CD14-positive monocyte (primary cell): ENCODE results near the gene ATOSA. TPM values are rescaled to one million over a fixed set of nuclear protein-coding genes. Genes with fewer than 3 reads are reported as not detected.
A peak's percentile ranks its signal among the peaks of the same experiment; 100 is the strongest.

Source experiments
- DNase-seq, 3 donors: peaks; one replicate each; pipeline ENCODE4 v3.0.0-alpha.2; 2011 to 2022
- H2AFZ ChIP-seq: 2 replicates; pipeline ENCODE4 v1.6.0; 2012; ENCODE audit warnings: mild to moderate bottlenecking, low read depth, low read length, inconsistent platforms; ENCODE audit not compliant: insufficient read depth, poor library complexity, severe bottlenecking
- H3K27ac ChIP-seq, 2 donors: 1 replicate in 1 of 2; 2 replicates in 1 of 2; pipeline ENCODE4 v1.5.1; 2012 to 2013; ENCODE audit warnings: low read length in 2 of 2, control low read depth in 1 of 2, inconsistent platforms in 1 of 2, low read depth in 1 of 2, mild to moderate bottlenecking in 1 of 2
- H3K27me3 ChIP-seq, 2 donors: one replicate each; pipeline versions ENCODE4 v1.6.0 to v1.6.1; 2011 to 2013; ENCODE audit warnings: low read length in 2 of 2; ENCODE audit not compliant: control insufficient read depth in 2 of 2, insufficient read depth in 2 of 2
- H3K36me3 ChIP-seq, 2 donors: replicated peaks in 1 of 2; 1 replicate in 1 of 2; 2 replicates in 1 of 2; pipeline versions ENCODE4 v1.5.1 to v1.6.1; 2012 to 2013; ENCODE audit warnings: low read length in 2 of 2, control low read depth in 1 of 2, inconsistent platforms in 1 of 2, mild to moderate bottlenecking in 1 of 2; ENCODE audit not compliant: insufficient read depth in 2 of 2, control insufficient read depth in 1 of 2
- H3K4me1 ChIP-seq, 2 donors: 1 replicate in 1 of 2; 2 replicates in 1 of 2; pipeline versions ENCODE4 v1.5.1 to v1.6.1; 2012 to 2013; ENCODE audit warnings: low read length in 2 of 2, control low read depth in 1 of 2, inconsistent platforms in 1 of 2, mild to moderate bottlenecking in 1 of 2, moderate library complexity in 1 of 2; ENCODE audit not compliant: insufficient read depth in 2 of 2, control insufficient read depth in 1 of 2
- H3K4me2 ChIP-seq: replicated peaks from 2 replicates; pipeline ENCODE3; 2012; ENCODE audit warnings: low read length, moderate library complexity, mild to moderate bottlenecking; ENCODE audit not compliant: poor library complexity, severe bottlenecking; ENCODE audit errors: extremely low read depth
- H3K4me3 ChIP-seq, 3 experiments: fragments of 200-600 bp in 1 of 3; sonication (generic) in 1 of 3; replicated peaks in 1 of 3; 1 replicate in 2 of 3; 2 replicates in 1 of 3; pipeline ENCODE4 v1.5.1; 2011 to 2013; ENCODE audit warnings: low read length in 3 of 3, mild to moderate bottlenecking in 3 of 3, control low read depth in 2 of 3, low read depth in 2 of 3, inconsistent platforms in 1 of 3, moderate library complexity in 1 of 3
- H3K79me2 ChIP-seq: 2 replicates; pipeline ENCODE4 v1.6.0; 2012; ENCODE audit warnings: mild to moderate bottlenecking, control low read depth, inconsistent platforms, low read length, moderate library complexity; ENCODE audit not compliant: insufficient read depth
- H3K9ac ChIP-seq: 2 replicates; pipeline ENCODE4 v1.6.0; 2017; ENCODE audit warnings: low read length, mild to moderate bottlenecking; ENCODE audit not compliant: insufficient read depth, poor library complexity, severe bottlenecking
- H3K9me3 ChIP-seq, 2 donors: replicated peaks in 1 of 2; 1 replicate in 1 of 2; 2 replicates in 1 of 2; pipeline versions ENCODE4 v1.5.1 to v1.6.1; 2012 to 2013; ENCODE audit warnings: low read length in 2 of 2, control low read depth in 1 of 2; ENCODE audit not compliant: control insufficient read depth in 1 of 2, insufficient read depth in 1 of 2
- H4K20me1 ChIP-seq: 2 replicates; pipeline ENCODE4 v1.6.0; 2012; ENCODE audit warnings: mild to moderate bottlenecking, low read length, control low read depth, moderate library complexity; ENCODE audit not compliant: insufficient read depth
- H3K27ac Mint-ChIP-seq, 7 donors: one replicate each; pipeline ENCODE4 v1.8.0; 2020; ENCODE audit warnings: mild to moderate bottlenecking in 7 of 7, mixed read lengths in 7 of 7, moderate library complexity in 6 of 7, inconsistent platforms in 2 of 7
- H3K27me3 Mint-ChIP-seq, 3 donors: one replicate each; pipeline ENCODE4 v1.8.0; 2021 to 2022; ENCODE audit warnings: low read depth in 3 of 3, mild to moderate bottlenecking in 3 of 3, mixed read lengths in 3 of 3, moderate library complexity in 3 of 3, inconsistent platforms in 1 of 3
- H3K36me3 Mint-ChIP-seq, 2 donors: one replicate each; pipeline ENCODE4 v1.8.0; 2020; ENCODE audit warnings: mixed read lengths in 2 of 2, inconsistent platforms in 1 of 2, mild to moderate bottlenecking in 1 of 2
- H3K4me1 Mint-ChIP-seq: one replicate; pipeline ENCODE4 v1.8.0; 2020; ENCODE audit warnings: mild to moderate bottlenecking, mixed read lengths
- H3K4me3 Mint-ChIP-seq, 2 donors: one replicate each; pipeline ENCODE4 v1.8.0; 2020; ENCODE audit warnings: mild to moderate bottlenecking in 2 of 2, mixed read lengths in 2 of 2, moderate library complexity in 1 of 2
- H3K9me3 Mint-ChIP-seq, 7 donors: one replicate each; pipeline ENCODE4 v1.8.0; 2020 to 2022; ENCODE audit warnings: mixed read lengths in 7 of 7, mild to moderate bottlenecking in 6 of 7, moderate library complexity in 6 of 7, inconsistent platforms in 2 of 7
- CTCF ChIP-seq: fragments of 200-600 bp; IDR thresholded peaks from one replicate; pipeline ENCODE4 v1.8.0; 2022; ENCODE audit warnings: antibody characterized with exemption, mild to moderate bottlenecking
- WGBS: methylation state at CpG from one replicate; pipeline ENCODE4 v1.1.5; 2013; ENCODE audit warnings: missing lambda C conversion rate; ENCODE audit not compliant: insufficient coverage; 5-methylcytosine and 5-hydroxymethylcytosine counted together
- intact Hi-C, 2 donors: fragments of 100-400 bp; cut with micrococcal nuclease; formaldehyde crosslinking; loops; one replicate each; pipeline versions ENCODE4 v1.15.0 to v1.15.1; 2023
- polyA plus RNA-seq, 3 donors: library from polyadenylated mRNA; depleted of rRNA in 1 of 3; unstranded in 2 of 3; stranded (reverse) in 1 of 3; fragments of 300-500 nt in 2 of 3; fragments of >200 nt in 1 of 3; fragmentation: Illumina TruSeq in 2 of 3; gene quantifications; 1 replicate in 2 of 3; 2 replicates in 1 of 3; pipeline ENCODE4 v1.2.3, GENCODE V29; 2012 to 2021

ATOSA gene
- polyA plus RNA-seq, 3 donors, result 2.1 to 15.9 (median 3.5) TPM

- Mint-ChIP-seq H3K36me3 (peaks cover 0 to under 1% of the 10 kb centered on the region in 2 donors), H3K4me1 (peaks cover 24% of the 10 kb centered on the region), H3K27ac (peak overlapping the region in 1 of 7 donors; percentile 22), H3K4me3 (no peak overlapping the region), H3K9me3 (no peaks in the 10 kb centered on the region), H3K27me3 (peaks cover 0 to 13% (median 5%) of the 10 kb centered on the region in 3 donors)
- Histone ChIP-seq H4K20me1 (no peaks in the 10 kb centered on the region), H2AFZ (no peak overlapping the region), H3K9me3 (no peaks in the 10 kb centered on the region), H3K27me3 (peaks cover 4 to 16% of the 10 kb centered on the region in 2 donors), H3K27ac (no peak overlapping the region), H3K79me2 (peaks cover 7% of the 10 kb centered on the region), H3K4me3 (no peak overlapping the region), H3K4me2 (no peak overlapping the region), H3K9ac (no peak overlapping the region), H3K4me1 (peaks cover 17 to 23% of the 10 kb centered on the region in 2 donors), H3K36me3 (no peaks in the 10 kb centered on the region)
- intact Hi-C loops, result no loop called here
- no peak for DNase-seq
- TF ChIP-seq CTCF, result no peak
Observed at GRCh38 chr15:52682200-52682599, 3.0 kb upstream of the ATOSA start.

- peaks cover 0 to 2% of the 10 kb centered on the region in 2 donors for H3K36me3 Mint-ChIP-seq
- Histone ChIP-seq H3K4me2 (no peak overlapping the region), H3K4me3 (no peak overlapping the region), H2AFZ (no peak overlapping the region), H3K9me3 (no peaks in the 10 kb centered on the region), H4K20me1 (no peaks in the 10 kb centered on the region), H3K27ac (no peak overlapping the region), H3K36me3 (peaks cover under 1 to 4% of the 10 kb centered on the region in 2 donors), H3K9ac (no peak overlapping the region), H3K79me2 (peaks cover 7% of the 10 kb centered on the region), H3K4me1 (peaks cover 20 to 26% of the 10 kb centered on the region in 2 donors), H3K27me3 (peaks cover 4 to 16% of the 10 kb centered on the region in 2 donors)
- intact Hi-C loops, result no loop called here
- H3K27ac Mint-ChIP-seq, result no peak overlapping the region
- H3K4me3 Mint-ChIP-seq, result peak overlapping the region in 1 of 2 donors; percentile 7
- no peaks in the 10 kb centered on the region for H3K9me3 Mint-ChIP-seq
- no peak for TF ChIP-seq CTCF
- WGBS, result no CpG with 5 or more reads among the region's 3 CpGs
- no peak for DNase-seq
- H3K27me3 Mint-ChIP-seq, result peaks cover 0 to 13% (median 1%) of the 10 kb centered on the region in 3 donors
- peaks cover 26% of the 10 kb centered on the region for H3K4me1 Mint-ChIP-seq
Observed at GRCh38 chr15:52681441-52681840, 2.3 kb upstream of the ATOSA start.
